ENCODE results near the gene PDE7B.
A peak's percentile ranks its signal among the peaks of the same experiment; 100 is the strongest.
"Not testable (repeated sequence)": the region's sequence is repeated elsewhere in the genome, so short reads cannot be mapped to it uniquely, and the experiment has no call there.

The PDE7B gene

DNA sequence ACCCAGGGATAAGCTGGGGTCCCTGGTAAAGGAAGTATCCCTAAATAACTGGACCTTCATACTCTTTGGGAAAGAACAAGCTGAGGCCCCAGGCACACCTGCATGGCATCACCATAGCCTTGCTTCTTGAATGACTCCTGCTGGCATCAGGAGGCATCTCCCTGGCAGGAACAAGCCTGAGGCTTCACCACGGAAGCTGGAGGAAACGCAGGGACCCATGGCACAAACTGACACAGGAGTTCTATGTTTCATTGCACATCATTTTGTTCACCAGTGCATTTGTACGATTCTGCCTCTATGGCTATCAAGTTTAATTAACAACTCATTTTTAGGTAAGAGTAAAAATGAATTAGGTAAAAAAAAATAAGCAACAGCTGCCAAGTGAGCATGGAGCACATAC lies 619 bp upstream of the PDE7B start:
- no peak for DNase-seq (ENCODE audit: low read depth in 2 of 2)

DNA sequence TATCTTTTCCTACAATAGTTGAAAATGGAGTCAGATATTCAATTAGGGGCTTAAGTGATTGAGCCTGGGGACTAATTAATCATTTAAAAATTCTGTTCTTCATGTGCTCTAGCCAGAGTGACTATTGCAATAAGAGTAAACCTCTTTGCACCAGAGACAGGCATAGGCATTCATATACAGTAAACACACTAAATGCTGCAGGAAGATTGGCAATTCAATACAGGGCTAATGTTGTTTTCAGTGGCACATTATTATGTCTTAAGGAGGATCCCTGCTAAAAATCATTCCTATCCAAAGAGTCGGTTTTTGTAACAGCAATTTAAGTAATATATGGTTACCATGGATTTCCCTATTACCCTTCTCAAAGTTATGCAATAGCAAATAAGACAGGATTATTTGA lies 1.2 kb downstream of the PDE7B start:
- no peak for DNase-seq (ENCODE audit: low read depth in 2 of 2)

DNA sequence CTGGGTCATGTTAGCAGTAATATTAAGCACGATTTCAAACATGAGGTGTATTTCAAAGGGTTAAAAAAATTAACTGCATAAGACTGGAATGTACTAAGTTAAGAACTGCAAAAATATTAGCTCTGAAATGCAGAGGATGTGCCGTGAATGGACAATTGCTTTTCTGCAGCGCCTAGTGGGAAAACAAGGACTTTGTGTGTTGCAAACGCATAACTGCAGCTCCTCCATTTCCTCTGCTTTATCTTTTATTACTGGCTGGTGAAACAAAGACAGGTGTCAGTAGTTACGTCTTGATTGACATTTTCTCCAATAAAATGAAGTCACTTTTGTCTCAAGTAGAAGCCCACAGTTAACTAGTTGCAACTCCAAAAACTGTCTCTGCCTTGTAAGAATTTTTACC lies 1.7 kb downstream of the PDE7B start:
- no peak for DNase-seq (ENCODE audit: low read depth in 2 of 2)

DNA sequence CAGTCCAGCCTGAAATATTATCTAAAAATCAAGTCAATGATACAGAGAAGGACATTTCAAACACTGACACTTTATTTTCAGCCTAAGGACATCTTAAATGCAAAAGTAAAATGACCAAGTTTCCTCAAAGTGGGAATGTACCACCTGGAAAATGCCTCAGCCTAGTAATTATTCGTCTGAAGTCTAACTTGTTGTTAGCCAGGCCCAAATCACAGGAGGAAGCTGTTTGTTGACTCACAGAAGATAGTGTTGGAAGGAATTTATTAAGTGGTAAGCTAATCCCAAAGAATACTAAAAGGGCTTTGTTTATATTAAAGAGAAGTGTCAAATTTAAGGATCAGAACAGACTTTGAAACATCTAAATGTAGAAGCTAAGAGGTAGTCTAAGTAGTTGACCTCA lies 2.5 kb downstream of the PDE7B start:
- DNase-seq (ENCODE audit: low read depth in 2 of 2) = no peak

DNA sequence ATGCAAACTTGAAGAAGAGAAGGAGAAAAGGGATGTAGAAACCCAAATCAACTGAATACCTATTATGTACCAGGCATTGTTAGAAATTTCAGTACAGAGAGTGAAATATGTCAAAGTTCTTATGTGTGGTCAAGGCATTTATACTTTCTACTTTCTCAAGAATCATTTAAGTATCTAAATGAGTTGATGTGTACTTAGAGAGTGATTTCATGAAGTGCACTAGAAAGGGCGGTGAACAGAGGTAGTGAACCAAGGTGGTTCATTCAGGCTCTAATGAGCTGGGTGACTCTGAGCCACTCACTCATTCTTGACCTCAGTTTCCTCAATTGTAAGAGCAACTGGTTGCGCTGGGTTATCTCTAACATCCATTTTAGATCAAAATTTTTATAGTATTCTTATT lies 3.3 kb downstream of the PDE7B start:
- DNase-seq (ENCODE audit: low read depth in 2 of 2) = no peak

DNA sequence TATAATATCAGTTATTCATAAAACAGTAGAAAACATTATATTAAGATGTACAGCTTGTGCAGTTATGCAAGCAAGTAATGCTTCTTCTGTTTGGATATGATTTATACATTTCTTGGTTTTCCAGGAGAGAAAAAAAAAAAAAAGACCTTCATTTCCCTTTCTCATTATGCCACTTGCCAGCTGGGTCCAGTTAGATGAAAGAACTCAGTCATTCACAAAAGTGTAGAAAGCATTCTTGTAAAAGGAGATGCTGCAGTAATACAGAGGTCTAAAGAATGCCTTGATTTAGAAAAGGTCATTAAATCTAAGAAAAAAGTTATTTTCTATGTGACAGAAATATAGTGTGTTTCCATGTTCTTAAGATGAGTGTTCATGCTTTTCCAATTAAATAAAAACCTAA lies 7.4 kb downstream of the PDE7B start:
- DNase-seq (ENCODE audit: low read depth in 2 of 2) = no peak

DNA sequence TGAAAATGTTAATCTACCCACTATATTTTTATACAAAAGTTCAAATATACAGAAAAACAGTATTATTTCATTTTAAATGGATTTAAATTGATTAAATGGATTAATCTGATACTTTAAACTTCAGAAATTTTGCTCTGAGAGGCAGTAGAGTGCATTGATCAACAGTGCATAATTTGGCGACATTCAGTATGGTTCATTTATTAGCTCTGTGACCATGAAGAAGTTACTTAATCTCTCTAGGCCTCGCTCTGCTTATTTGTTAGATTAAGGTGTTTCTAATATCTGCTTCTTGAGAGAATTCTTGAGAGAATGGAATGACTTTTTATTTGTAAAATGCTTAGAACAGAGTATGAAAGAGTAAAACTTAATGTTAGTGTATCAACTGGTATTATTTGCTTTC lies 8.9 kb downstream of the PDE7B start:
- no peak for DNase-seq (ENCODE audit: low read depth in 2 of 2)

DNA sequence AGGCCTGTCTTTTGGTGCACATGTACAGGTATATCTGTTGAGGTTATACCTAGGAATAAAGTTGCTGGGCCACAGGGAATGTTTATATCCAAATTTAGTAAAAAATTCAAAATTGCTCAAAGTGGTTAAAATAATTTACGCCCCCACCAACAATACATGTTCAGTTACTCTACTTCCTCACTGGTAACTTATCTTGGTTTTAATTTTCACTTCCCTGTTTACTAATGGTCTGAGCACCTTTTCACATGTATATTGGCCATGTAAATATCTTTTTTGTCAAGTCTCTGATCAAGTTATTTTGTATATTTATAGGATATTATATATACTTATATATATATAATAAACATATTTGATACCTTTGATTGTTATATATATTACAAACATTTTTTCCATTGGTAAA lies 9.7 kb downstream of the PDE7B start:
- DNase-seq (ENCODE audit: low read depth in 2 of 2) = no peak

DNA sequence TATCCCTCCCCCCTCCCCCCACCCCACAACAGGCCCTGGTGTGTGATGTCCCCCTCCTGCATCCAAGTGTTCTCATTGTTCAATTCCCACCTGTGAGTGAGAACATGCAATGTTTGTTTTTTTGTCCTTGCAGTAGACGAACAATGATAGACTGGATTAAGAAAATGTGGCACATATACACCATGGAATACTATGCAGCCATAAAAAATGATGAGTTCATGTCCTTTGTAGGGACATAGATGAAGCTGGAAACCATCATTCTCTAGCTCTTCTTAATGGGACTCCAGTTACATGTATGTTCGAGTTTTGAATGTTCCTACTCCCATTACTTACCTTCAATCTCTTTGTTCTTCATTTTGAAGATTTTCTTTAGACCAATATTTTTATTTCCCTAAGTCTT lies 13.4 kb downstream of the PDE7B start:
- DNase-seq (ENCODE audit: low read depth in 2 of 2) = not testable (repeated sequence)

DNA sequence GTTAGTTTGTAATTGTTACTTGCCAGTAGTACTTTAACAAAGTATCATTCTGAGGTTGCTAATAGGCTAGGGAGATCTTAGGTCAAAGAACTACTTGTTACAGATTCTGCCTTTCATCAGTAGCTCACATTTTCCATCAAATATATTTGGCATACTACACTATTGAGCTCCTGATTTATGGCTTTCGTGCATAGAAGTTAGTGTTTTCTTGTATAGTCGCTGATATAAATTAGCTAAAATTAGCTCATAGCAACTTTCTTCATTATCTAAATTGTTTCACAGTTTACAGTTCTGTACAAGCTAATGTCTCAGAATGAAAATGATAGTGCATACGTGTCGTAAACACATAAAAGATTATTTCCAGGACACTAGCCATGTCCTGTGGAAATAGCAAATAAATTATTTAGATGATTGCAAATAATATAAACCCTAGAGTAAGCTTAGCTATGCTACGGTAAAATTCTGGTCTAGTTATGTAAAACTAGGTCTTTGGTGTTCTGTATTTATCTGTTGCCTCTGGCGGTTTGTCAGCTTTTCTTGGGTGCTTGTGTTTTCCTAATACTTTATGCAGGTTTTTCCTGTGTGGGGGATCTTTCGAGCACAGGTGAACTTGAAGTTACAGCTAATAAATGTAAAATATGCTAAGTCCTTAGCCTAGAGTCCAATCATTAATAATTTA lies 15.1 kb downstream of the PDE7B start:
- DNase-seq (ENCODE audit: low read depth in 2 of 2) = no peak

DNA sequence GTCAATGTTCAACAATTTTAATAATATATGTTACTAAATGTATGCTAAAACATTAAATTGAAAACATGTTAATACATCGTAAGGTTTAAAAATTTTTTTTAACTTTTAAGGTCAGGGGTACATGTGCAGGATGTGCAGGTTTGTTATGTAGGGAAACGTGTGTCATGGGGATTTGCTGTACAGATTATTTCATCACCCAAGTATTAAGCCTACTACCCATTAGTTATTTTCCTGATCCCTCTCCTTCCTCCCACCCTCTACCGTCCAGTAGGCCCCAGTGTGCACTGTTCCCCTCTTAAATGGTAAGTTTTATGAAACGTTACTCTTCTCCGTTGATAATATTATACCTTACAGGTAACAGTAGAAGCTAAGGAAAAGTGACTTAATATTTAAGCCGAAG lies 15.8 kb downstream of the PDE7B start:
- no peak for DNase-seq (ENCODE audit: low read depth in 2 of 2)

DNA sequence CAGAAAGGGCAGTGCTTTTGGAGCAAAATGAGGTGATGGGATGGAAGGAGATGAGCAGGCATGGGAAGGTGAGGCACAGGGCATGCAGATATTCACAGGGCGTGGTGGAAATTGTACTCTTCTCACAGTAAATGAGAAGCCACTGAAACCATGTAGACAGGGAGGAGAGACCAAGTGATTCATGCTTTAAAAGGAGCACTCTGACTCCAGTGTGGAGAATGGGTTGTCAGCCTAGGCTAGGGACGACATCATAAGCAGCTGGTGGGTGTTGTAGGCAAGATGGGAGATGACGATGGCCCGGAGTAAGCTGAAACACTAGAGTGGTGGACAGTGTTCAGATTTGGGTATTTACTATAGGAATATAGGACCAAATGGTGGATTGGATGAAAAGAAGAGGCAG lies 18.4 kb downstream of the PDE7B start:
- DNase-seq (ENCODE audit: low read depth in 2 of 2) = no peak

DNA sequence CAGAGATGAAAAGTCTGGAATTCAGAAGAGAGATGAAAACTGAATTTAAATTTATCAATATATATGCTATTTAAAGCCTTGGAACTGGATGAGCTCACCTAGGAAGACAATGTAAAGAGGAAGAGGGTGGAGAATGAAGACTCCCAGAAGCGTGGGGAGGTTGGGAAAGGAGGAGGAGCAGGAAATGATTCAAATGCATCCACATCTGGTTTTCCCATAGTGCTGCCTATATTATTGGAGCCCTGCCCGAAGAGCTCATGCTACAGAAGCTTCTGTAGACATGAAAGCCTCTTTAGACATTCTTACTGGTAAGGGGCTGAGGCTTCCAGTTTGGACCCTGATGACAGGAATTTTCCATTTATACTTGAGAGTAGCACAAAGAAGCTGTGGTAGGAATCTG lies 19.2 kb downstream of the PDE7B start:
- no peak for DNase-seq (ENCODE audit: low read depth in 2 of 2)

DNA sequence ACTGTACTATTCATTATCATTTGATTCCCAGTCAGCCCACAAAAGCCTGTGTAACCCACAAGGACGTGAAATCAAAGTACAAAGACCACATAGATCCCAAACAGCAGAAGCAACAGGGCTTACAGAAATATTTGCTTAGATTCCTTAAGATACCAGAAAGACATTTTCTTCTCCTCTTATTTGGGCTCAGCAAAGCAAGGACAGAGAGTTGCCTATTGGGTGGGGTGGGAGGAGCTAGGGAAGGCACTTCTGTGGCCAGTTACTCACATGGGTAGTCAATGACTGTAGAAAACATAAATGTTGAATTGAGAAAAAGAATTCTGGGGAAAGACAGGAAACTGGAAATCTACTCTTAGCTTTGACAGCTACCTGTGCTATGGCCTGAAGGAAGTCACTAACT lies 19.8 kb downstream of the PDE7B start:
- no peak for DNase-seq (ENCODE audit: low read depth in 2 of 2)

DNA sequence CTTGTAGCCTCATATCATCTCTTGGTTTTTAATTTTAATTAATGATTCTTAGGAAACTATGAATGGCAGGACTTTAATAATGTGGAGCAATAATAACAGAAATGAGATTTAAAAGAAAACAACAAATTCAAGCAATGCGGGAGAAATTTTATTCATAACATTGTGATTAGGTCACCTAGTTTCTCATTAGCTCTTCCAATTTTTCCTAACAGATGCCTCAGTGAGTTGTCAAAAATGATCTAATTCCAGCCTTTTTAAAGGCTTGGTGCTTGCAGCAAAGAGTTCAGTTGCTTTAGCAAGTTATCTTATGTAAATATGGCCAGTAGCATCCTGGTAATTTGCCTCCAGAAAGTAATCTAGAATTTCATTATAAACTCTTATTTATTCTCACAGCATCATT lies 20.4 kb downstream of the PDE7B start:
- DNase-seq (ENCODE audit: low read depth in 2 of 2) = no peak

DNA sequence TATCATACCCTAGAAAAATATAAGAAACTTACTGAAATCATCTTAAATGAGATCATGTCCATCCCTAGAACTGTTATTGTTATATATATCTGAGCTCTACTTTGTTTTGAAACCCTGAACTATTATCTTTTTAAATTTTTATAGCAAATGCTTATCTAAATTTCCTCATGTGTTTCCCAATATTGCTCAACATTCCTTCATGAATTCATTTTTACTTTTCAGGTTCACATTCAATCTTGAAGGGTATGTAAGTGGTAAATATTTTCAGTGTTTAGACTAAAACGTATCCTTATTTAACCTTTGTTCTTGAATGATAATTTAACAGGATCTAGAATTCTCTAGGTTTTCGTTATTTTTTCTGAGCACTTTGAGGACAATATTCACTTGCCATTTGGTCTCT lies 23.9 kb downstream of the PDE7B start:
- no peak for DNase-seq (ENCODE audit: low read depth in 2 of 2)

DNA sequence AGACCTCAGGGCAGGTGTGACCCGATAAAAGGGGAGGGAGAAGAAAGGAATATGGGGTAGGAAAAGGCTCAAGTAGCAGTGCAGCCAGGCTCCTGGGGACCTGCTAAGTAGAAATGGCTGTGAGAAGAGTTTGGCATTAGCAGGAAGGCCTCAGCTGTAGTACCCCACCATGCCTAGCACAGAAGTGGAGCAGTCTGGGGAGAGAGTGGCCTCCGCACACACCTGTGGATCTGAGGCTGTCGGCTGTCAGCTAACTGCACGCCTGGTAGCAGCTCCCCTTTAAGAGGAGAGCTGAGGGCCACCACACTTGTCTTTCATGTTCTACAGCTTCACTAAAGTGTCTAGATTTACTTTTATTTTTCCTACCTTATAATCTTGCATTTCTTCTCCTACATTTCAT lies 24.6 kb downstream of the PDE7B start:
- DNase-seq (ENCODE audit: low read depth in 2 of 2) = no peak

DNA sequence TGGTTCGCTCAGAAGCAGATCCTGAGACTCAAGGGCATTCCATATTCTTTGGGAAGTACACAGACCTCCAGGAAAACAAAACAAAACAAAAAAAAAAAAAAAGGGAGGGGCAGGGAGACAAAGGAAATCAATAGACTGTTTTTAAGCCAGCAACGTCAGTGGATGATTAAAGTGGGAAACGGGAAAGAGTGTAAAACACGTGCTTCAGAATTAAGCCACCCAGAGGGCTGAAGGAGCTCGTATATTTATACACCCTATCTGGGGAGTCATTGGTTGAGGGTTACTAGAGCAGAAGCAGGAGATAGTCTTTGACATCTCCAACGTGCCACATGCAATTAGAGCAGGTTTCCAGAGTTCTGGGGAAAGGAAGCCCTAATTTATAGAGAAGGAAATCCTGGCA lies 26.2 kb downstream of the PDE7B start:
- DNase-seq (ENCODE audit: low read depth in 2 of 2) = no peak

DNA sequence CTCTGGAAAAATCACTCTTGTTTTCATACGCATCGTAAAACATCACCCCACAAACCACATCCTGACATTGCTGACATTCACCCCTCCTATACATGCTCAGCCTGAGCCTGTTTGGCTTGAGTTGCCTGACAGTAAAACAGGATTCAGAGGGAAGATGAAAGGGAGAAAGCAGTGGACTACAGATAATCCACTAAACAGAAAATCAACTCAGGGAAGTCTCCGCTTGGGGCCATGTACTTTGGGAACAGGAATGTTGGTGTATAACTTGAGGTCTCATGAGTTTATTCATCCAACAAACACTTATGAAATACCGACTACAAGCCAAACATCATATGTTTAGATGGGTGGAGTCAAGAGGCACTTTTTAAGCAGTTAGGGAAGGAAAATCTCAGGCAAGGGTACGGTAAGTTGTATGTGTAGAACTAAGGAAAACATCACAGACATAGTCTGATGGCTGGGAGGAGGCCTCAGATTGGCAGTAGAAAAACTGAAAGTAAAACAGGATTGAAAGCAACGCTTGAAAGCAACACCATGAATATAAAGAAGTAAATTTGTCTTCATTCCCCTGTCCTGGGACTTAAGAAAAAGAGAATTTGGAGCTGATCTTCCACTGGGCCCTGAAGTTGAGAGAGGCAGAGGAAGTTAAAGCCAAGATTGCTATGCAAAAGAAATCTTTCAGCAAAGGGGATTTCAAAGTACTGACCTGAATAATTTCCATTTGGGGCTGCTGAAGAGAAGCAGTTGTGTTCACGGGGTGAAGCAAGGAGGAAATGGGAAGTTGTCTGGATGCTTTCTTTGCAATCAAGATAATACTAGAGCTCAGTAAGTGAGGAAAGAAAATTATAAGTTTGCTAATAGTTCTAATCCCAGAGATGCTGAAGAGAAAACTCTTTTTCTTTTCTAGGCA lies 28.8 kb downstream of the PDE7B start:
- peak in 1 of 2 donors; percentile 27 for DNase-seq (ENCODE audit: low read depth in 2 of 2)

DNA sequence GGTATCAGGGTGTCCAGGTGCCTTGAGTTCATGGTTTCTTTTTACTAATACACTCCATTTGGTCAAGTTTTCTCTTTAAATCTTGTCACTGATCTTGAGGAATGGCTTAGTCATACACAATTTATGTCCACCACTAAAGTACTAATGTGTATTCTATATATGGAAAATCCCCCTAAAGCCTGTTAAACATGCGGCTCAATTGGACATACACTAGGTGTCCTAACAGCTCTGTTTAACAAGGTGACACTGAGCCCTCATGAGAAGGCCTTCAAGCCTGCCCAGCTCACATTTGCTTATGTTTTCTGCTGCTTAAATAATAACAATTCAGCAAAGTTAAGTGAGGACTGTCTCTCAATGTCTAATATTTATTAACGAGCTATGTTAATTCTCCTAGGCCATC lies 31.5 kb downstream of the PDE7B start:
- no peak for DNase-seq (ENCODE audit: low read depth in 2 of 2)

DNA sequence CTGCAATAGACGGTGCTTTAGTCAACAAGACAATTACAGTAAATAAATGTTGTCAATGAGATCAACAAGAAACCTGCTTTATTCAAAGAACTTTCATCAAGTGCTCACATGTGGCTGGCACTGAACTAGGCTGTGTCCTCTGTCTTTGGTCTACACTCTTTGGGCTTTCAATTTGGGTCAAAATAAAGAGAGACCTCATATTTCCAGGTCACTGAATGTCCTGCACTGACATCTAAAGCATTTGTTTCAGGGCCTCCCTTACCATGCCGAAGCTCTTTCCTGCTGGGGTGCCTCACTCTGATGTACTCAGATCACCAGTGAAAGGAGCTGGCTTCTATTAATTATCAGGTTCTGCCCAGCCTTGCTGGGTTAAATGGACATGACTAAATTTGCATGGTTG lies 32.0 kb downstream of the PDE7B start:
- no peak for DNase-seq (ENCODE audit: low read depth in 2 of 2)

DNA sequence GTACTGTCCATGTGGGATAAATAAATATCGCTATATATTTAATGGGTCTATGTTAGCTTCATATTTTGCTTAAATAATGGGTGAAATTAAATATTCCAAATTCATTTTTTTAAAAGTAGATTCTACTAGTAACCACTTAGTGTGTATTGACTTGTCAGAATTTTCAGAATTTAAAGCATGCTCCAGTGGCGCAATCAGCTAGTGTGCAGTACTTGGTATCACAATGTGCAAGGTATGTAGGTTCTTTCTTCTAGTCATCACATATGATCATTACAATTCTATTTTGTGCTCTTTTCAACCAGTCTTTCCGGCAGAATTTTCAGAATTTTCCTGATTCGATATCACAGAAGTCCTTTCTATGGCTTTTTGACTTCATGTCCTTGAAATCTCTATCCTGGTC lies 32.6 kb downstream of the PDE7B start:
- DNase-seq (ENCODE audit: low read depth in 2 of 2) = no peak

DNA sequence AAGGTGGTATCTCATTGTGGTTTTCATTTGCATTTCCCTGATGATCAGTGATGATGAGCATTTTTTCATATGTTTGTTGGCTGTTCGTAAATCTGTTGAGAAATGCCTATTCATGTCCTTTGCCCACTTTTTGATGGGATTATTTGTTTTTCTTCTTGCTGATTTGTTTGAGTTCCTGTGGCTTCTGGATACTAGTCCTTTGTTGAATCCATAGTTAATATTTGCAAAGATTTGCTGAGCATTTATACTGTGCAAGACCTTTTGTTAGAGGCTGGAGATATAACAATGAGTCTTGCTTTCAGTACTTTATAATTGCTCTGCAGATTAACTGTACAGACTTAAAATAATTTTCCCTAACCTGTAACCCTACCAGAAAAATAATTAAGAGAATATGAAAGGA lies 35.6 kb downstream of the PDE7B start:
- DNase-seq (ENCODE audit: low read depth in 2 of 2) = no peak

DNA sequence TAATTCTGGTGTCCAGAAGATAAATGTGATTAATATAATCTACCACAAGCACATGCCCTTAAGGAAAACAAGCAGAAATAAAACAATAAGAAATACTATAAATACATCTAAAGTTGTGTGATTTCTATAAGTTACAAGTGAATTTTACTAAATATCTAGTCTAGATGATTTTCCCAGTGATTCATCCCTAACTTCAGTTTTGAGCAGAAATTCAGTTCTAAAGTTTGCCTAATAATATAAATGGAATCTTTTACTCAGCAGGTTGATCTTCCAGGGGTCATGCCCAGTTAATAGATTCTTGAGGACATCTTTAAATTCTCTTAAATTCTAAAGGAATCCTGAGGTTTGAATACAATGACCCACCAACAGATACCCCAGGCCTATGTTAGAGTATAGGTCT lies 37.3 kb downstream of the PDE7B start:
- no peak for DNase-seq (ENCODE audit: low read depth in 2 of 2)
